Kidney (tissue), 14 donors: ENCODE measurements around the gene SAMD13. TPM values are rescaled to one million over a fixed set of nuclear protein-coding genes. Genes with fewer than 3 reads are reported as not detected.

ENCODE experiments used
- DNase-seq, 5 donors: peaks; one replicate each; pipeline ENCODE4 v3.0.0-alpha.2; 2013 to 2020
- FAIRE-seq: peaks from 2 replicates; lab custom pipeline; 2012; peaks lifted over from hg19 to GRCh38; lab: Jason Lieb, UNC
- H3K27ac ChIP-seq, 2 donors: one replicate each; pipeline ENCODE4 v1.7.0; 2013; ENCODE audit warnings: low read depth in 2 of 2, low read length in 2 of 2, inconsistent platforms in 1 of 2
- H3K27me3 ChIP-seq: one replicate; pipeline ENCODE4 v1.7.1; 2013; ENCODE audit warnings: low read length, inconsistent platforms; ENCODE audit not compliant: control insufficient read depth, insufficient read depth
- H3K36me3 ChIP-seq, 3 donors: one replicate each; pipeline versions ENCODE4 v1.7.0 to v1.7.1; 2013; ENCODE audit warnings: low read length in 3 of 3, control low read depth in 1 of 3, inconsistent platforms in 1 of 3; ENCODE audit not compliant: insufficient read depth in 3 of 3, control insufficient read depth in 2 of 3
- H3K4me1 ChIP-seq, 3 donors: one replicate each; pipeline versions ENCODE4 v1.7.0 to v1.7.1; 2013; ENCODE audit warnings: low read length in 3 of 3, inconsistent platforms in 1 of 3, low read depth in 1 of 3; ENCODE audit not compliant: control insufficient read depth in 2 of 3, insufficient read depth in 2 of 3
- H3K4me3 ChIP-seq, 3 donors: one replicate each; pipeline versions ENCODE4 v1.7.0 to v1.8.1; 2013; ENCODE audit warnings: low read length in 3 of 3, control low read depth in 1 of 3, inconsistent platforms in 1 of 3
- H3K9ac ChIP-seq, 3 donors: one replicate each; pipeline versions ENCODE4 v1.7.0 to v1.7.1; 2013; ENCODE audit warnings: low read length in 3 of 3, control low read depth in 1 of 3, inconsistent platforms in 1 of 3
- H3K9me3 ChIP-seq, 3 donors: one replicate each; pipeline versions ENCODE4 v1.7.0 to v1.7.1; 2013; ENCODE audit warnings: low read length in 3 of 3, control low read depth in 1 of 3, inconsistent platforms in 1 of 3; ENCODE audit not compliant: control insufficient read depth in 2 of 3, insufficient read depth in 1 of 3
- intact Hi-C: fragments of 100-400 bp; cut with DNase I; formaldehyde crosslinking; loops from one replicate; pipeline ENCODE4 v1.11.1; 2022
- polyA plus RNA-seq: library from polyadenylated mRNA; stranded (reverse); fragments of 350-450 nt; fragmentation: Illumina TruSeq; extraction: RNeasy Lipid Tissue Mini Kit (QIAGEN cat#74804); gene quantifications from one replicate; pipeline ENCODE4 v1.2.3, GENCODE V29; 2014; ENCODE audit warnings: low read depth, low replicate concordance; ENCODE audit not compliant: insufficient read depth
- total RNA-seq: library from RNA; stranded (reverse); fragmentation: NEBNext Ultra II Directional; extraction: Animal tissue kit (Norgen Biotek cat#: 25700); gene quantifications from one replicate; pipeline ENCODE4 v1.2.1, GENCODE V29; 2021
- TF ChIP-seq, protein P1 (sequence below): IDR thresholded peaks from 3 replicates; pipeline ENCODE4 v1.5.1; 2012; ENCODE audit warnings: mild to moderate bottlenecking, moderate library complexity, borderline replicate concordance; ENCODE audit not compliant: insufficient read depth; ENCODE audit errors: extremely low read depth
- donor health status: control.
- donor health status: control.
- donor health status: control.
- donor health status: control.
- donor health status: control.
- donor health status: DM: yes; HTN: yes; CAD: no.
- donor health status: Normal renal cell carcinoma (clear cell type).

Gene SAMD13
- total and polyA plus RNA-seq, 2 donors from 2014 or later: 2.9 to 4.5 TPM

GRCh38 chr1:84345220-84345619, 43.7 kb downstream of the SAMD13 start:
- no peak for DNase-seq
- TF ChIP-seq, protein P1, sequence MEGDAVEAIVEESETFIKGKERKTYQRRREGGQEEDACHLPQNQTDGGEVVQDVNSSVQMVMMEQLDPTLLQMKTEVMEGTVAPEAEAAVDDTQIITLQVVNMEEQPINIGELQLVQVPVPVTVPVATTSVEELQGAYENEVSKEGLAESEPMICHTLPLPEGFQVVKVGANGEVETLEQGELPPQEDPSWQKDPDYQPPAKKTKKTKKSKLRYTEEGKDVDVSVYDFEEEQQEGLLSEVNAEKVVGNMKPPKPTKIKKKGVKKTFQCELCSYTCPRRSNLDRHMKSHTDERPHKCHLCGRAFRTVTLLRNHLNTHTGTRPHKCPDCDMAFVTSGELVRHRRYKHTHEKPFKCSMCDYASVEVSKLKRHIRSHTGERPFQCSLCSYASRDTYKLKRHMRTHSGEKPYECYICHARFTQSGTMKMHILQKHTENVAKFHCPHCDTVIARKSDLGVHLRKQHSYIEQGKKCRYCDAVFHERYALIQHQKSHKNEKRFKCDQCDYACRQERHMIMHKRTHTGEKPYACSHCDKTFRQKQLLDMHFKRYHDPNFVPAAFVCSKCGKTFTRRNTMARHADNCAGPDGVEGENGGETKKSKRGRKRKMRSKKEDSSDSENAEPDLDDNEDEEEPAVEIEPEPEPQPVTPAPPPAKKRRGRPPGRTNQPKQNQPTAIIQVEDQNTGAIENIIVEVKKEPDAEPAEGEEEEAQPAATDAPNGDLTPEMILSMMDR: no peak
- H3K27ac ChIP-seq: no peak overlapping the region
- peaks cover 0 to 5% (median 0%) of the 10 kb centered on the region in 3 donors for H3K9me3 ChIP-seq
- H3K9ac ChIP-seq: no peak overlapping the region
- intact Hi-C loops: no loop called here
- no peak overlapping the region for H3K4me3 ChIP-seq
- H3K36me3 ChIP-seq: no peaks in the 10 kb centered on the region
- FAIRE-seq: no peak
- no peaks in the 10 kb centered on the region for H3K4me1 ChIP-seq
- H3K27me3 ChIP-seq: no peaks in the 10 kb centered on the region

DNA sequence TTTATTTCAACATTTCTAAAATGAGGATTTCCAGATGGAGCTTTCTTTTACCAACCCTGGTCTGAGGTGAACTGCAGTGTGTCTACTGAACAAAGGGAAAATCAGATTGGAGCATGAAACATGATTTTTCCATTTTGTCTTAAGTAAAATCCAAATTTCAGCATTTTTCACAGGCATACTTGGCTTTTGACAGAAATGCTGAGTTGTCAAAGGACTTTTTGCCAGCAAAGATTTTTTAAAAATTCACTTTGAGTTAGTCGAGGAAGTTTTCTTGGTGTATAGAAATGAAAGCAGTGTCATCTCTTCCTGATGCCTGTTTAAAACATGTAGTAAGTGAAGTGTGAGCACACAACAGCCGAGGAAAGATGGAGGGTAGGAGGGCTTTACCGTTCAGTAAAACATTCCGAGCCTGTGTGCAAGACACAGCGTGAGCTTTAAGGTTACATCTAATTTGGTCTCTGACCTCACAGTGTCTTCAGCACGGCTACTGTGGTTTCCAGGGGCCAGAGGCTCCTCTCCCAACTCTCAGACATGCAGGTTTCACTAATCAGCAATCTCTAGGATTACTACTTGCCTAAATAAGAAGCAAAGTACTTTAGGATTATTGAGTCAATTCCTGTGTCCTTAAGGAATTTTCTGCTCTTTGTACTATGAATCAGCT, 45.9 kb downstream of the SAMD13 start:
- Histone ChIP-seq H3K4me3 (no peak overlapping the region), H3K36me3 (no peaks in the 10 kb centered on the region), H3K27me3 (no peaks in the 10 kb centered on the region), H3K9ac (no peak overlapping the region), H3K4me1 (no peaks in the 10 kb centered on the region), H3K9me3 (no peaks in the 10 kb centered on the region), H3K27ac (no peak overlapping the region)
- DNase-seq (no peak), FAIRE-seq (no peak)
- intact Hi-C loops: no loop called here
- TF ChIP-seq, protein P1: no peak

GRCh38 chr1:84347932-84348555, 46.5 kb downstream of the SAMD13 start:
- Histone ChIP-seq H3K36me3 (no peaks in the 10 kb centered on the region), H3K9ac (no peak overlapping the region), H3K4me3 (no peak overlapping the region), H3K9me3 (no peaks in the 10 kb centered on the region), H3K27ac (no peak overlapping the region), H3K27me3 (no peaks in the 10 kb centered on the region), H3K4me1 (no peaks in the 10 kb centered on the region)
- TF ChIP-seq, protein P1: no peak
- DNase-seq (no peak), FAIRE-seq (no peak)
- intact Hi-C loops: no loop called here
